Measurements from ENCODE around the gene ANXA3. TPM values are rescaled to one million over a fixed set of nuclear protein-coding genes. Genes with fewer than 3 reads are reported as not detected.

ANXA3 gene
- total and polyA plus RNA-seq, 3 donors from 2014 or later = 1.1 to 6.4 (median 3.5) TPM

GRCh38 chr4:78642934-78643333 is 91.4 kb downstream of the ANXA3 start:
- H3K4me3 ChIP-seq = no peak overlapping the region
- WGBS, 2 donors = 71 to 75% methylated on average over 2 of the region's 2 CpGs
- intact Hi-C loops (cut with DNase I; ENCODE audit: low total_unique reads) = no loop called here

GRCh38 chr4:78644063-78644691 is 92.6 kb downstream of the ANXA3 start:
- Histone ChIP-seq H3K4me1 (peaks cover 8% of the 10 kb centered on the region), H3K27me3 (no peaks in the 10 kb centered on the region), H3K27ac (no peak overlapping the region), H3K36me3 (ENCODE audit: low read depth, missing control alignments) (no peaks in the 10 kb centered on the region), H3K9me3 (no peaks in the 10 kb centered on the region), H3K4me3 (no peak overlapping the region)
- no peak for DNase-seq
- TF ChIP-seq POLR2A (IDR thresholded peaks at IDR 0.05) (no peak), CTCF (IDR thresholded peaks at IDR 0.05) (no peak)
- intact Hi-C loops (cut with DNase I; ENCODE audit: low total_unique reads) = no loop called here

More at GRCh38 chr4:78642934-78643333, 91.4 kb downstream of the ANXA3 start:
- no peak for TF ChIP-seq CTCF (IDR thresholded peaks at IDR 0.05)
- no peak for TF ChIP-seq POLR2A (IDR thresholded peaks at IDR 0.05)
- H3K9me3 ChIP-seq = no peaks in the 10 kb centered on the region
- no peaks in the 10 kb centered on the region for H3K36me3 ChIP-seq (ENCODE audit: low read depth, missing control alignments)
- no peak for DNase-seq
- peaks cover 8% of the 10 kb centered on the region for H3K4me1 ChIP-seq
- H3K27me3 ChIP-seq = no peaks in the 10 kb centered on the region
- H3K27ac ChIP-seq = no peak overlapping the region

GRCh38 chr4:78644744-78645330 is 93.3 kb downstream of the ANXA3 start:
- WGBS, 2 donors = 36 to 43% methylated on average over 4 of the region's 4 CpGs
- no peaks in the 10 kb centered on the region for H3K9me3 ChIP-seq
- H3K4me3 ChIP-seq = no peak overlapping the region
- intact Hi-C loops (cut with DNase I; ENCODE audit: low total_unique reads) = no loop called here
- peak; percentile 91 to 96 (median 94) for TF ChIP-seq CTCF (IDR thresholded peaks at IDR 0.05)
- TF ChIP-seq POLR2A (IDR thresholded peaks at IDR 0.05) = no peak
- peaks cover 8% of the 10 kb centered on the region for H3K4me1 ChIP-seq
- peak overlapping the region in 1 of 2 donors; percentile 68 for H3K27ac ChIP-seq
- no peaks in the 10 kb centered on the region for H3K36me3 ChIP-seq (ENCODE audit: low read depth, missing control alignments)
- peak; percentile 79 for DNase-seq
- H3K27me3 ChIP-seq = no peaks in the 10 kb centered on the region

GRCh38 chr4:78645853-78646757 is 94.5 kb downstream of the ANXA3 start:
- TF ChIP-seq POLR2A (IDR thresholded peaks at IDR 0.05) (no peak), CTCF (IDR thresholded peaks at IDR 0.05) (no peak)

More at GRCh38 chr4:78645853-78646757, 94.5 kb downstream of the ANXA3 start:
- Histone ChIP-seq H3K4me3 (no peak overlapping the region), H3K36me3 (ENCODE audit: low read depth, missing control alignments) (no peaks in the 10 kb centered on the region), H3K4me1 (peaks cover 8% of the 10 kb centered on the region), H3K27me3 (no peaks in the 10 kb centered on the region), H3K9me3 (no peaks in the 10 kb centered on the region), H3K27ac (peak overlapping the region; percentile 11 to 68)
- intact Hi-C loops (cut with DNase I; ENCODE audit: low total_unique reads) = no loop called here
- WGBS, 2 donors = 33 to 34% methylated on average over 10 of the region's 10 CpGs
- DNase-seq = peak; percentile 81
